Putamen (tissue), 1 donor: Measurements from ENCODE around the gene CEP68.

Experiments
- DNase-seq: peaks from one replicate; pipeline ENCODE4 v3.0.0-alpha.2; 2016; ENCODE audit warnings: low spot score

Gene CEP68

GRCh38 chr2:65057054-65057375 lies 799 bp downstream of the CEP68 start:
- peak; percentile 29 for DNase-seq

GRCh38 chr2:65057391-65058052 lies 1.3 kb downstream of the CEP68 start:
- no peak for DNase-seq

GRCh38 chr2:65059071-65059470 lies 2.9 kb downstream of the CEP68 start:
- no peak for DNase-seq

- DNase-seq: no peak
Measured at GRCh38 chr2:65061146-65061909, 5.1 kb downstream of the CEP68 start.

- no peak for DNase-seq
Measured at GRCh38 chr2:65061910-65062339, 5.7 kb downstream of the CEP68 start.

GRCh38 chr2:65062843-65063825 lies 6.9 kb downstream of the CEP68 start:
- DNase-seq: no peak

GRCh38 chr2:65064728-65065552 lies 8.7 kb downstream of the CEP68 start:
- DNase-seq: peak; percentile 65

- DNase-seq: no peak
Measured at GRCh38 chr2:65067806-65068553, 11.8 kb downstream of the CEP68 start.

GRCh38 chr2:65069439-65069824 lies 13.2 kb downstream of the CEP68 start:
- no peak for DNase-seq

- DNase-seq: no peak
Measured at GRCh38 chr2:65070172-65070830, 14.1 kb downstream of the CEP68 start.

- DNase-seq: no peak
Measured at GRCh38 chr2:65070856-65071255, 14.6 kb downstream of the CEP68 start.

- no peak for DNase-seq
Measured at GRCh38 chr2:65071499-65072180, 15.4 kb downstream of the CEP68 start.

GRCh38 chr2:65072181-65072970 lies 16.2 kb downstream of the CEP68 start:
- DNase-seq: no peak

GRCh38 chr2:65073879-65074565 lies 17.8 kb downstream of the CEP68 start:
- DNase-seq: no peak

GRCh38 chr2:65075176-65075575 lies 19.0 kb downstream of the CEP68 start:
- DNase-seq: no peak

GRCh38 chr2:65075605-65076344 lies 19.6 kb downstream of the CEP68 start:
- DNase-seq: no peak

GRCh38 chr2:65076345-65076710 lies 20.1 kb downstream of the CEP68 start:
- no peak for DNase-seq

GRCh38 chr2:65077898-65078297 lies 21.7 kb downstream of the CEP68 start:
- no peak for DNase-seq
